ENCODE results near the gene SLC49A4.

The SLC49A4 gene

GRCh38 chr3:122918576-122919290 lies 123.9 kb downstream of the SLC49A4 start:
- no peaks in the 10 kb centered on the region for H3K36me3 ChIP-seq (ENCODE audit: insufficient read depth, low read length)
- H3K9ac ChIP-seq (ENCODE audit: low read length) = no peak overlapping the region
- H3K4me1 ChIP-seq (ENCODE audit: insufficient read depth, low read length, severe bottlenecking) = no peaks in the 10 kb centered on the region
- H3K4me2 ChIP-seq (ENCODE audit: low read length) = no peak overlapping the region
- H2AFZ ChIP-seq (ENCODE audit: low read length) = no peak overlapping the region
- peaks cover 10% of the 10 kb centered on the region; the same call in 1 of the 2 replicates for H3K27me3 ChIP-seq (ENCODE audit: insufficient read depth, low read length)
- H4K20me1 ChIP-seq (ENCODE audit: insufficient read depth, low read length) = no peaks in the 10 kb centered on the region
- H3K9me3 ChIP-seq (ENCODE audit: low read length) = no peaks in the 10 kb centered on the region
- TF ChIP-seq, protein P1, sequence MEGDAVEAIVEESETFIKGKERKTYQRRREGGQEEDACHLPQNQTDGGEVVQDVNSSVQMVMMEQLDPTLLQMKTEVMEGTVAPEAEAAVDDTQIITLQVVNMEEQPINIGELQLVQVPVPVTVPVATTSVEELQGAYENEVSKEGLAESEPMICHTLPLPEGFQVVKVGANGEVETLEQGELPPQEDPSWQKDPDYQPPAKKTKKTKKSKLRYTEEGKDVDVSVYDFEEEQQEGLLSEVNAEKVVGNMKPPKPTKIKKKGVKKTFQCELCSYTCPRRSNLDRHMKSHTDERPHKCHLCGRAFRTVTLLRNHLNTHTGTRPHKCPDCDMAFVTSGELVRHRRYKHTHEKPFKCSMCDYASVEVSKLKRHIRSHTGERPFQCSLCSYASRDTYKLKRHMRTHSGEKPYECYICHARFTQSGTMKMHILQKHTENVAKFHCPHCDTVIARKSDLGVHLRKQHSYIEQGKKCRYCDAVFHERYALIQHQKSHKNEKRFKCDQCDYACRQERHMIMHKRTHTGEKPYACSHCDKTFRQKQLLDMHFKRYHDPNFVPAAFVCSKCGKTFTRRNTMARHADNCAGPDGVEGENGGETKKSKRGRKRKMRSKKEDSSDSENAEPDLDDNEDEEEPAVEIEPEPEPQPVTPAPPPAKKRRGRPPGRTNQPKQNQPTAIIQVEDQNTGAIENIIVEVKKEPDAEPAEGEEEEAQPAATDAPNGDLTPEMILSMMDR (IDR thresholded peaks at IDR 0.05; ENCODE audit: low read length) = no peak
- no peak for TF ChIP-seq EZH2 (IDR thresholded peaks at IDR 0.05; ENCODE audit: borderline replicate concordance, low read length)
- H3K4me3 ChIP-seq (ENCODE audit: low read depth, low read length, poor library complexity, severe bottlenecking) = no peak overlapping the region
- no peaks in the 10 kb centered on the region for H3F3A ChIP-seq (ENCODE audit: insufficient read depth, low read length)
- H3K9me2 ChIP-seq (ENCODE audit: low read depth, low read length) = no peaks in the 10 kb centered on the region
- H3K27ac ChIP-seq (ENCODE audit: low read depth, low read length, poor library complexity, severe bottlenecking) = no peak overlapping the region
- no peaks in the 10 kb centered on the region for H3K79me2 ChIP-seq (ENCODE audit: insufficient read depth, low read length)

DNA sequence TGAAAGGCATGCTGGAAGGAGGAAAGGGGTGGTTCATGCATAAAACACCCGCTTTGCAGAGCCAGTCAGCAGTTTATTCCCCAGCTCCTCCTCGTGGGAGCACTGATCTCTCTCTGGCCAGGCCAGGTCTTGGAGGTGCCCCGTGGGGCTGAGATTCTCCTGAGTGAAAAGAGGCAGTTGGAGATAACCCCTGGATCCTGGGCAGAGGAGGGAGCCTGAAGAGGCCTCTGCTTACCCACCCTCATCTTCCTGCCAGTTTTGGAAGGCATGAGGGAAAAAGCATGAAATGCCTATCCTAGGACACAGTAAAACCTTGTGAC lies 124.4 kb downstream of the SLC49A4 start:
- TF ChIP-seq EZH2 (IDR thresholded peaks at IDR 0.05; ENCODE audit: borderline replicate concordance, low read length) = no peak
- TF ChIP-seq, protein P1 (IDR thresholded peaks at IDR 0.05; ENCODE audit: low read length) = no peak
- H3K27ac ChIP-seq (ENCODE audit: low read depth, low read length, poor library complexity, severe bottlenecking) = no peak overlapping the region
- no peaks in the 10 kb centered on the region for H3K9me3 ChIP-seq (ENCODE audit: low read length)
- H3K27me3 ChIP-seq (ENCODE audit: insufficient read depth, low read length) = peaks cover 10% of the 10 kb centered on the region; the same call in 1 of the 2 replicates
- no peak overlapping the region for H2AFZ ChIP-seq (ENCODE audit: low read length)
- no peak overlapping the region for H3K4me2 ChIP-seq (ENCODE audit: low read length)
- H3F3A ChIP-seq (ENCODE audit: insufficient read depth, low read length) = no peaks in the 10 kb centered on the region
- H4K20me1 ChIP-seq (ENCODE audit: insufficient read depth, low read length) = no peaks in the 10 kb centered on the region
- H3K9ac ChIP-seq (ENCODE audit: low read length) = no peak overlapping the region
- H3K4me1 ChIP-seq (ENCODE audit: insufficient read depth, low read length, severe bottlenecking) = no peaks in the 10 kb centered on the region
- no peak overlapping the region for H3K4me3 ChIP-seq (ENCODE audit: low read depth, low read length, poor library complexity, severe bottlenecking)
- H3K9me2 ChIP-seq (ENCODE audit: low read depth, low read length) = no peaks in the 10 kb centered on the region
- no peaks in the 10 kb centered on the region for H3K36me3 ChIP-seq (ENCODE audit: insufficient read depth, low read length)
- H3K79me2 ChIP-seq (ENCODE audit: insufficient read depth, low read length) = no peaks in the 10 kb centered on the region

DNA sequence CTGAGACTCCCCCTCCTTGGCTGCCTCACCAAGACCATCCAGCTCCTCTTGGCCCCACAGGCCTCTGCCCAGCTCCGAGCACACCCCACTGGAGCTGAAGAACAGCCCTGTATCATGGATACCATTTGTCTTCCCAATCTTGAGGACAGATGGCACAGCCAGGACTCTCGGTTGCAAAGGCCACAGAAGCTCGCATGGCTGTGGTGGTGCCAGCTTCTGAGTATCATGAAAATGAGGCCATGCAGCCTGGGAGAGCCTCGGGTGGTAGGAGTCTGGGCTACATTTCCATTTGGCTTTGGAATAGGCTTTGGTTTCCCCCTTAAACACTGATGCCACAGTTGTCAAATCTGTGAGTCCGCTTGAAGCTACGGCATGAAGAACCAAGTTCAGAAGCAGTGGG lies 126.1 kb downstream of the SLC49A4 start:
- Histone ChIP-seq H3K27me3 (ENCODE audit: insufficient read depth, low read length) (peaks cover 10% of the 10 kb centered on the region; the same call in 1 of the 2 replicates), H3K4me3 (ENCODE audit: low read depth, low read length, poor library complexity, severe bottlenecking) (no peak overlapping the region), H3K27ac (ENCODE audit: low read depth, low read length, poor library complexity, severe bottlenecking) (no peak overlapping the region), H2AFZ (ENCODE audit: low read length) (no peak overlapping the region), H3K4me1 (ENCODE audit: insufficient read depth, low read length, severe bottlenecking) (no peaks in the 10 kb centered on the region), H3K79me2 (ENCODE audit: insufficient read depth, low read length) (no peaks in the 10 kb centered on the region), H3K9me3 (ENCODE audit: low read length) (no peaks in the 10 kb centered on the region), H3K9me2 (ENCODE audit: low read depth, low read length) (no peaks in the 10 kb centered on the region), H4K20me1 (ENCODE audit: insufficient read depth, low read length) (no peaks in the 10 kb centered on the region), H3K9ac (ENCODE audit: low read length) (no peak overlapping the region), H3K36me3 (ENCODE audit: insufficient read depth, low read length) (no peaks in the 10 kb centered on the region), H3K4me2 (ENCODE audit: low read length) (no peak overlapping the region), H3F3A (ENCODE audit: insufficient read depth, low read length) (no peaks in the 10 kb centered on the region)
- TF ChIP-seq, protein P1 (IDR thresholded peaks at IDR 0.05; ENCODE audit: low read length) = no peak
- no peak for TF ChIP-seq EZH2 (IDR thresholded peaks at IDR 0.05; ENCODE audit: borderline replicate concordance, low read length)
